HG03045 (cell line): ENCODE results near the gene NDUFB2.
"Not testable (repeated sequence)": the region's sequence is repeated elsewhere in the genome, so short reads cannot be mapped to it uniquely, and the experiment has no call there.

Experiments used
- ATAC-seq: cut with Tn5 transposase; IDR thresholded peaks from one replicate; pipeline ENCODE4 v1.9.1; 2021; ENCODE audit warnings: mild to moderate bottlenecking, moderate library complexity; ENCODE audit not compliant: unreplicated experiment

NDUFB2 gene

GRCh38 chr7:140696680-140697446, at the start of gene NDUFB2:
Gene NDUFB2 (plus strand): TSS chr7:140696708. CDS start chr7:140696745, 37 bp downstream.
- ATAC-seq = peak; percentile 95

- ATAC-seq = no peak
Measured at GRCh38 chr7:140646931-140647647, 49.4 kb upstream of the NDUFB2 start.

GRCh38 chr7:140649556-140650205, 46.8 kb upstream of the NDUFB2 start:
- no peak for ATAC-seq

- ATAC-seq = no peak
Measured at GRCh38 chr7:140650367-140650766, 46.1 kb upstream of the NDUFB2 start.

GRCh38 chr7:140653319-140654108, 43.0 kb upstream of the NDUFB2 start:
- ATAC-seq = no peak

- ATAC-seq = no peak
Measured at GRCh38 chr7:140654109-140654387, 42.5 kb upstream of the NDUFB2 start.

GRCh38 chr7:140654661-140655060, 41.8 kb upstream of the NDUFB2 start:
- no peak for ATAC-seq

- no peak for ATAC-seq
Measured at GRCh38 chr7:140655511-140656408, 40.7 kb upstream of the NDUFB2 start.

GRCh38 chr7:140656548-140657515, 39.7 kb upstream of the NDUFB2 start:
- ATAC-seq = peak; percentile 91

GRCh38 chr7:140657891-140658290, 38.6 kb upstream of the NDUFB2 start:
- no peak for ATAC-seq

- ATAC-seq = no peak
Measured at GRCh38 chr7:140659856-140660255, 36.7 kb upstream of the NDUFB2 start.

- no peak for ATAC-seq
Measured at GRCh38 chr7:140661124-140661523, 35.4 kb upstream of the NDUFB2 start.

GRCh38 chr7:140662938-140663337, 33.6 kb upstream of the NDUFB2 start:
- ATAC-seq = not testable (repeated sequence)

GRCh38 chr7:140667476-140667875, 29.0 kb upstream of the NDUFB2 start:
- ATAC-seq = no peak

- no peak for ATAC-seq
Measured at GRCh38 chr7:140668641-140669040, 27.9 kb upstream of the NDUFB2 start.

GRCh38 chr7:140669352-140669751, 27.2 kb upstream of the NDUFB2 start:
- ATAC-seq = no peak

- not testable (repeated sequence) for ATAC-seq
Measured at GRCh38 chr7:140669862-140670261, 26.6 kb upstream of the NDUFB2 start.

GRCh38 chr7:140670343-140670935, 26.1 kb upstream of the NDUFB2 start:
- no peak for ATAC-seq

- no peak for ATAC-seq
Measured at GRCh38 chr7:140671966-140672365, 24.5 kb upstream of the NDUFB2 start.
